Trophoblast cell (in vitro differentiated cells and primary cell): ENCODE results near the gene SGMS1.

Experiments
- DNase-seq, 2 donors: peaks; one replicate each; pipeline ENCODE4 v3.0.0-alpha.2; 2016
- H2AFZ ChIP-seq: 2 replicates; pipeline ENCODE4 v1.6.1; 2013; ENCODE audit warnings: low read length, moderate library complexity, mild to moderate bottlenecking; ENCODE audit not compliant: insufficient read depth, poor library complexity
- H2AK5ac ChIP-seq: 2 replicates; pipeline ENCODE4 v1.6.1; 2013; ENCODE audit warnings: mild to moderate bottlenecking, low read length
- H2BK120ac ChIP-seq: 2 replicates; pipeline ENCODE4 v1.6.1; 2013; ENCODE audit warnings: low read length, mild to moderate bottlenecking, moderate library complexity; ENCODE audit not compliant: insufficient read depth, poor library complexity
- H2BK12ac ChIP-seq: 2 replicates; pipeline ENCODE4 v1.6.1; 2013; ENCODE audit warnings: mild to moderate bottlenecking, low read length, moderate library complexity
- H2BK5ac ChIP-seq: 2 replicates; pipeline ENCODE4 v1.6.1; 2013; ENCODE audit warnings: low read length, low read depth, moderate library complexity, mild to moderate bottlenecking; ENCODE audit not compliant: poor library complexity
- H3K14ac ChIP-seq: 2 replicates; pipeline ENCODE4 v1.6.1; 2013; ENCODE audit warnings: mild to moderate bottlenecking, low read length
- H3K18ac ChIP-seq: 2 replicates; pipeline ENCODE4 v1.6.1; 2013; ENCODE audit warnings: mild to moderate bottlenecking, low read length
- H3K23ac ChIP-seq: 2 replicates; pipeline ENCODE4 v1.6.1; 2013; ENCODE audit warnings: low read length
- H3K27ac ChIP-seq: 2 replicates; pipeline ENCODE4 v1.5.1; 2013; ENCODE audit warnings: low read depth, mild to moderate bottlenecking, inconsistent platforms, low read length, moderate library complexity
- H3K27me3 ChIP-seq: 2 replicates; pipeline ENCODE4 v1.6.1; 2013; ENCODE audit warnings: inconsistent platforms, mild to moderate bottlenecking, low read length, moderate library complexity; ENCODE audit not compliant: insufficient read depth
- H3K36me3 ChIP-seq, 2 experiments: 1 replicate in 1 of 2; 2 replicates in 1 of 2; pipeline ENCODE4 v1.6.1; 2013; ENCODE audit warnings: low read length in 2 of 2, mild to moderate bottlenecking in 2 of 2, moderate library complexity in 1 of 2; ENCODE audit not compliant: insufficient read depth in 2 of 2, control insufficient read depth in 1 of 2
- H3K4ac ChIP-seq: 2 replicates; pipeline ENCODE4 v1.6.1; 2013; ENCODE audit warnings: low read depth, mild to moderate bottlenecking, low read length, moderate library complexity
- H3K4me1 ChIP-seq, 2 experiments: 1 replicate in 1 of 2; 2 replicates in 1 of 2; pipeline ENCODE4 v1.6.1; 2013; ENCODE audit warnings: low read length in 2 of 2, mild to moderate bottlenecking in 2 of 2, moderate library complexity in 1 of 2; ENCODE audit not compliant: insufficient read depth in 2 of 2, control insufficient read depth in 1 of 2
- H3K4me2 ChIP-seq: 2 replicates; pipeline ENCODE4 v1.6.1; 2013; ENCODE audit warnings: inconsistent platforms, mild to moderate bottlenecking, low read length, moderate library complexity
- H3K4me3 ChIP-seq: 2 replicates; pipeline ENCODE4 v1.5.1; 2013; ENCODE audit warnings: mild to moderate bottlenecking, low read depth, low read length, inconsistent platforms
- H3K79me1 ChIP-seq: one replicate; pipeline ENCODE4 v1.6.1; 2013; ENCODE audit warnings: low read length
- H3K79me2 ChIP-seq: 2 replicates; pipeline ENCODE4 v1.6.1; 2013; ENCODE audit warnings: low read length, mild to moderate bottlenecking; ENCODE audit not compliant: control insufficient read depth, insufficient read depth, poor library complexity
- H3K9ac ChIP-seq: 2 replicates; pipeline ENCODE4 v1.6.1; 2013; ENCODE audit warnings: mild to moderate bottlenecking, low read length
- H3K9me3 ChIP-seq: 2 replicates; pipeline ENCODE4 v1.6.1; 2013; ENCODE audit warnings: low read depth, mild to moderate bottlenecking, control low read depth, inconsistent platforms, low read length; ENCODE audit not compliant: insufficient read depth
- H4K12ac ChIP-seq: 2 replicates; pipeline ENCODE4 v1.6.1; 2013; ENCODE audit warnings: low read depth, mild to moderate bottlenecking, low read length, moderate library complexity
- H4K8ac ChIP-seq: 2 replicates; pipeline ENCODE4 v1.6.1; 2013; ENCODE audit warnings: low read depth, mild to moderate bottlenecking, low read length, moderate library complexity
- H4K91ac ChIP-seq: one replicate; pipeline ENCODE4 v1.6.1; 2013; ENCODE audit warnings: low read depth, mild to moderate bottlenecking, low read length, moderate library complexity
- WGBS: extraction: QIAGEN DNeasy Blood & Tissue Kit; methylation state at CpG from one replicate; pipeline ENCODE4 v1.1.7; 2013; ENCODE audit warnings: missing lambda C conversion rate; ENCODE audit not compliant: insufficient read length, insufficient coverage; ENCODE audit errors: extremely low coverage; 5-methylcytosine and 5-hydroxymethylcytosine counted together

The SGMS1 gene

GRCh38 chr10:50416881-50417280, 206.9 kb downstream of the SGMS1 start:
- Histone ChIP-seq H2AFZ (no peak overlapping the region), H3K27ac (no peak overlapping the region), H3K4me2 (no peak overlapping the region), H2BK12ac (no peak overlapping the region), H4K8ac (no peak overlapping the region), H3K4ac (no peak overlapping the region), H3K23ac (no peak overlapping the region), H3K14ac (no peak overlapping the region), H3K79me1 (peaks cover 3% of the 10 kb centered on the region), H2BK120ac (no peak overlapping the region), H3K9me3 (no peaks in the 10 kb centered on the region), H3K4me3 (no peak overlapping the region), H3K79me2 (peaks cover 4% of the 10 kb centered on the region), H3K36me3 (no peaks in the 10 kb centered on the region), H4K91ac (no peak overlapping the region), H2BK5ac (no peak overlapping the region), H2AK5ac (no peak overlapping the region), H3K27me3 (no peaks in the 10 kb centered on the region), H3K18ac (no peak overlapping the region), H4K12ac (no peak overlapping the region), H3K9ac (no peak overlapping the region), H3K4me1 (peaks cover 2 to 3% of the 10 kb centered on the region in 2 experiments)
- peak in 1 of 2 donors; percentile 32 for DNase-seq
- no CpG with 5 or more reads among the region's 6 CpGs for WGBS

DNA sequence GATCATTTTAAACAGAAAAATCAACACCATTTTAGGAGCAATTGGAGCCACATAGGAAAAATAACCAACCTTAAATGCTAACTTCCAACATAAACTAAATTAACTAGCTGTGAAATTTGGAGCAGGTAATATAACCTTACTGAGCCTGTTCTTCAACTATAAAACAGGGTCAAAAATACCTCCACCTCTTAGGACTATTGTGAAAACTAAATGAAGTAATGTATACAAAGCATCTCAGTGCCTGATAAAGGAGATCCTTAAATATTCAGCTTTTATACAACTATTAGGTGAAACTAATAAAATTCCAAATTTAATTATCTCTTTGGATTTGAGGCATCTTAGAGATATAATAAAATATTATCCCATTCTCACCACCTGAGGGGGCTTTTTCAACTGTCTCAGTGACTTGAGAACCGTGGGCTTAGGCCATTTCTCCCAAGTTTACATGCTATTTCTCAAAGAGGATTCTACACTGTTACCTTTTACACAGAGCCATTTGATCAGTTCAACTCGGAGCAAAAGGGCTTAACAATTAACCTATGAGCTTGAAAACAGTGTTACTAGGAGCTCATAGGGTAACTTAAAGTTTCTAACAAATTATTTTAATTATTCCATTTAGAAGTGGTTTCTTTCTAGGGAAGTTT, 207.5 kb downstream of the SGMS1 start:
- Histone ChIP-seq H3K27me3 (no peaks in the 10 kb centered on the region), H3K23ac (no peak overlapping the region), H2BK12ac (no peak overlapping the region), H2AFZ (no peak overlapping the region), H3K79me1 (peaks cover 3% of the 10 kb centered on the region), H3K36me3 (no peaks in the 10 kb centered on the region), H3K18ac (no peak overlapping the region), H3K4me1 (peaks cover 2 to 3% of the 10 kb centered on the region in 2 experiments), H4K91ac (no peak overlapping the region), H3K79me2 (peaks cover 4% of the 10 kb centered on the region), H3K4ac (no peak overlapping the region), H3K9me3 (no peaks in the 10 kb centered on the region), H2BK120ac (no peak overlapping the region), H3K4me3 (no peak overlapping the region), H2AK5ac (no peak overlapping the region), H3K4me2 (no peak overlapping the region), H4K8ac (no peak overlapping the region), H4K12ac (no peak overlapping the region), H3K27ac (no peak overlapping the region), H2BK5ac (no peak overlapping the region), H3K14ac (no peak overlapping the region), H3K9ac (no peak overlapping the region)
- no CpG with 5 or more reads among the region's 2 CpGs for WGBS
- peak in 1 of 2 donors; percentile 37 for DNase-seq

DNA sequence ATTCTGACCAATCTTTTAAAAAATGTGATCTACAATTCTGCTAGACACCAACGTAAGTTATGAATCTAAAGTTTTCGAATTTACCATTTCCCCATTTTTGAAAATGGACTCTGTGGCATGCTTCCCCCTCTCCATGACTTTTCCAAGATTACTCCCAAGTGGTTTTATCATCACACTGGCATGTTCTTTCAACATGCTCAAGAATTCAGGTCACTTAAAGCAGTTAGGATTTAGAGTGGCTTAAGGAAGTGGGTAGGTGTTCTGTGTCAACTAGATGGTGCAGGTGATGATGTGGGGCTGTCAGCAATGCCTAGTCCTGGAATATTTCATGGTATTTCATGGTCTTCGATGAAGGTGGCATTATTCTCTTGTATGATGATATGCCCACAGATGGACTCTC, 208.5 kb downstream of the SGMS1 start:
- H3K4me3 ChIP-seq, result no peak overlapping the region
- H2BK120ac ChIP-seq, result no peak overlapping the region
- H3K9me3 ChIP-seq, result no peaks in the 10 kb centered on the region
- H3K18ac ChIP-seq, result no peak overlapping the region
- no peak overlapping the region for H2AFZ ChIP-seq
- no peak overlapping the region for H2BK12ac ChIP-seq
- no peak overlapping the region for H2AK5ac ChIP-seq
- no peak overlapping the region for H4K91ac ChIP-seq
- no CpG with 5 or more reads among the region's 3 CpGs for WGBS
- H3K27me3 ChIP-seq, result no peaks in the 10 kb centered on the region
- peak; percentile 57 to 91 for DNase-seq
- no peak overlapping the region for H4K12ac ChIP-seq
- no peaks in the 10 kb centered on the region for H3K36me3 ChIP-seq
- H3K4me2 ChIP-seq, result no peak overlapping the region
- H3K4me1 ChIP-seq, result peaks cover 2% of the 10 kb centered on the region in 2 experiments
- no peak overlapping the region for H3K27ac ChIP-seq
- no peak overlapping the region for H3K14ac ChIP-seq
- H3K79me2 ChIP-seq, result peaks cover 4% of the 10 kb centered on the region
- H3K79me1 ChIP-seq, result peaks cover 3% of the 10 kb centered on the region
- H3K4ac ChIP-seq, result no peak overlapping the region
- H4K8ac ChIP-seq, result no peak overlapping the region
- no peak overlapping the region for H3K9ac ChIP-seq
- no peak overlapping the region for H3K23ac ChIP-seq
- no peak overlapping the region for H2BK5ac ChIP-seq

DNA sequence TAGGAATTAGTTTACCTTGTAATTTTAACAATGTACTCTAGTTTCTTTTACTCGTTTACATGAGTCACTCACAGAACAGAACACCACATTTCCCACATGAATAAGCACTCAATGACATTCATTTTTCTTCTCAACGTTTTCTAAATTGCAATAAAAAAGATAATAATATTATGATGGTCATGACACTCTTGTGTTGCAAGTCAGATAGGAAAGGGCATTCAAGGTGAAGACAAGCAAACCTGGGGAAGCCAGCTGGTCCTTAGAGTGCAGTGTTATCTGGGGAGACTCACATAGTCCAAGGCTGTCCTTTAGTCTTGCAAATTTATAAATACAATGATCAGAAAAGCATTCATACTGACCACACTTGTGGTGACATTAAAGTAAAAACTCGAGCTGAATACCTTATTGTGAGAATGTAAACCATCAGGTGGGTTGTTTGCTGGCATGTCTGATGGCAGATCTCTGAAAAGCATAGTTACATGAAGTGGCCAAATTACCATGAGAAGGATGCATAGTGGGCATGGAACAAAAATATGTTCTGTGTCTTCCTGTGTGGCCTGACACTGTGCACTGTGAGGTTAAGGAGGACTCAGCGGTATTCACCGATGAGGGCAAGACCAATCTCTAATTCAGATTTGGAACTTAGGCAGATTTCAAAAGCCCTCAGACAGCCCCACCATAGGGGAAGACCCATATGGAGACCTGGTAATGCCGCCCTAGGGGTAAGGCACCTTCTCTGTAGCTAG, 213.5 kb downstream of the SGMS1 start:
- H3K4ac ChIP-seq, result no peak overlapping the region
- no peak overlapping the region for H3K4me3 ChIP-seq
- H3K27me3 ChIP-seq, result no peaks in the 10 kb centered on the region
- no peak overlapping the region for H3K23ac ChIP-seq
- no peak overlapping the region for H2AK5ac ChIP-seq
- no peak overlapping the region for H4K12ac ChIP-seq
- H3K9me3 ChIP-seq, result no peaks in the 10 kb centered on the region
- no peak overlapping the region for H2BK120ac ChIP-seq
- H3K36me3 ChIP-seq, result no peaks in the 10 kb centered on the region
- no CpG with 5 or more reads among the region's 6 CpGs for WGBS
- H3K14ac ChIP-seq, result no peak overlapping the region
- DNase-seq, result peak in 1 of 2 donors; percentile 35
- no peak overlapping the region for H2BK12ac ChIP-seq
- H3K79me1 ChIP-seq, result no peaks in the 10 kb centered on the region
- no peak overlapping the region for H2AFZ ChIP-seq
- H3K18ac ChIP-seq, result no peak overlapping the region
- H3K9ac ChIP-seq, result no peak overlapping the region
- H3K27ac ChIP-seq, result no peak overlapping the region
- H4K91ac ChIP-seq, result no peak overlapping the region
- no peak overlapping the region for H2BK5ac ChIP-seq
- H3K79me2 ChIP-seq, result peaks cover 4% of the 10 kb centered on the region
- H3K4me2 ChIP-seq, result no peak overlapping the region
- H3K4me1 ChIP-seq, result no peaks in the 10 kb centered on the region
- no peak overlapping the region for H4K8ac ChIP-seq
